HG03139 (cell line): Measurements from ENCODE around the gene SERTM2.

Experiments used
- ATAC-seq: cut with Tn5 transposase; IDR thresholded peaks from one replicate; pipeline ENCODE4 v1.9.1; 2021; ENCODE audit not compliant: unreplicated experiment

The SERTM2 gene

GRCh38 chrX:111555406-111555958 is 44.0 kb downstream of the SERTM2 start:
- ATAC-seq: no peak

GRCh38 chrX:111560801-111561200 is 49.4 kb downstream of the SERTM2 start:
- ATAC-seq: no peak

GRCh38 chrX:111561851-111562250 is 50.4 kb downstream of the SERTM2 start:
- ATAC-seq: no peak

GRCh38 chrX:111567542-111568255 is 56.3 kb downstream of the SERTM2 start:
- ATAC-seq: no peak

GRCh38 chrX:111568354-111568753 is 56.9 kb downstream of the SERTM2 start:
- ATAC-seq: no peak

GRCh38 chrX:111568817-111569216 is 57.4 kb downstream of the SERTM2 start:
- ATAC-seq: no peak
